Astrocyte of the cerebellum (primary cell): ENCODE data around the gene EXD3.

Experiments
- DNase-seq: peaks from one replicate; pipeline ENCODE4 v3.0.0-alpha.2; 2011; ENCODE audit warnings: low read depth
- H3K4me3 ChIP-seq: 2 replicates; pipeline ENCODE4 v1.5.1; 2011; ENCODE audit warnings: mild to moderate bottlenecking, low read depth, low read length, moderate library complexity
- CTCF ChIP-seq: IDR thresholded peaks from 2 replicates; pipeline ENCODE4 v1.5.1; 2012; ENCODE audit warnings: low read length, low read depth, moderate library complexity, mild to moderate bottlenecking; ENCODE audit errors: missing control alignments
- in situ Hi-C: cut with HindIII; loops from 2 replicates; pipeline ENCODE4 v1.10.0; 2017; ENCODE audit warnings: low sequenced_read_pairs

EXD3 gene

GRCh38 chr9:137369911-137370764 lies 52.8 kb downstream of the EXD3 start:
- DNase-seq, result no peak
- in situ Hi-C loops, result loop anchor here (10.0 kb wide), 1 partner anchor 45 kb away; no protein-coding TSS in a partner anchor
- TF ChIP-seq CTCF, result no peak
- no peak overlapping the region for H3K4me3 ChIP-seq

GRCh38 chr9:137369061-137369787 lies 53.7 kb downstream of the EXD3 start:
- H3K4me3 ChIP-seq, result no peak overlapping the region
- in situ Hi-C loops, result loop anchor here (10.0 kb wide), 1 partner anchor 46 kb away; no protein-coding TSS in a partner anchor
- DNase-seq, result no peak
- TF ChIP-seq CTCF, result no peak

- DNase-seq, result no peak
- in situ Hi-C loops, result loop anchor here (10.0 kb wide), 1 partner anchor 46 kb away; no protein-coding TSS in a partner anchor
- no peak overlapping the region for H3K4me3 ChIP-seq
- TF ChIP-seq CTCF, result no peak
These were observed 54.4 kb downstream of the EXD3 start for GRCh38 chr9:137368431-137369035.

GRCh38 chr9:137367506-137368430 lies 55.2 kb downstream of the EXD3 start:
- in situ Hi-C loops, result loop anchor here (10.0 kb wide), 1 partner anchor 47 kb away; no protein-coding TSS in a partner anchor
- no peak for DNase-seq
- TF ChIP-seq CTCF, result no peak
- H3K4me3 ChIP-seq, result no peak overlapping the region

- DNase-seq, result no peak
- H3K4me3 ChIP-seq, result no peak overlapping the region
- in situ Hi-C loops, result loop anchor here (10.0 kb wide), 1 partner anchor 48 kb away; no protein-coding TSS in a partner anchor
- TF ChIP-seq CTCF, result no peak
These were observed 56.0 kb downstream of the EXD3 start for GRCh38 chr9:137366891-137367381.

GRCh38 chr9:137366445-137366810 lies 56.5 kb downstream of the EXD3 start:
- H3K4me3 ChIP-seq, result no peak overlapping the region
- DNase-seq, result no peak
- no peak for TF ChIP-seq CTCF
- in situ Hi-C loops, result loop anchor here (10.0 kb wide), 1 partner anchor 48 kb away; no protein-coding TSS in a partner anchor
